ENCODE results near the gene OR2J3. TPM values are rescaled to one million over a fixed set of nuclear protein-coding genes. Genes with fewer than 3 reads are reported as not detected.

Gene OR2J3
- total and polyA plus RNA-seq, 10 of the 15 experiments (the other 5 are each of a cell fraction or from before 2014, with no cell fraction given): not detected

GRCh38 chr6:29079203-29079602 lies 28.7 kb upstream of the OR2J3 start:
- Histone ChIP-seq H2AFZ (ENCODE audit: control insufficient read depth, low read depth, low read length) (no peak overlapping the region), H4K20me1 (ENCODE audit: control insufficient read depth, insufficient read depth) (no peaks in the 10 kb centered on the region), H3K36me3 (ENCODE audit: control insufficient read depth in 2 of 2, insufficient read depth in 2 of 2, low read length in 1 of 2) (no peaks in the 10 kb centered on the region), H3K9me3 (replicated peaks; ENCODE audit: control insufficient read depth, insufficient read depth, low read length) (no peaks in the 10 kb centered on the region), H3K79me2 (ENCODE audit: control insufficient read depth, insufficient read depth, low read length) (no peaks in the 10 kb centered on the region), H3K4me3 (no peak overlapping the region), H3K27me3 (replicated peaks in 1 of 2; ENCODE audit: control insufficient read depth in 2 of 2, insufficient read depth in 2 of 2, low read length in 1 of 2) (0 out of 4 replicates have a peak, but pooled peaks cover 0 to 2% of the 10 kb centered on the region in 2 experiments), H3K27ac (ENCODE audit: control insufficient read depth, insufficient read depth) (no peak overlapping the region), H3K4me1 (ENCODE audit: control insufficient read depth, insufficient read depth, low read length) (no peaks in the 10 kb centered on the region), H3K9ac (ENCODE audit: control insufficient read depth, insufficient read depth, low read length) (no peak overlapping the region), H3K4me2 (ENCODE audit: control insufficient read depth, insufficient read depth) (no peak overlapping the region)
- FAIRE-seq: no peak
- POLR2A ChIA-PET: no interaction called here
- 0% methylated on average over 1 of the region's 1 CpG for WGBS (ENCODE audit: insufficient coverage, insufficient replicate concordance, low lambda C conversion rate, missing lambda C conversion rate)
- in situ Hi-C loops (cut with MboI): no loop called here
- TF ChIP-seq BCL11A (IDR thresholded peaks at IDR 0.05; ENCODE audit: low read depth, low read length) (no peak), ZBTB4 (CRISPR knock-in tag; IDR thresholded peaks at IDR 0.05) (no peak), FOXM1 (IDR thresholded peaks at IDR 0.05; ENCODE audit: low read depth, low read length) (no peak), SIN3A (IDR thresholded peaks at IDR 0.05; ENCODE audit: low read depth, low read length) (no peak), NRF1 (conservative IDR thresholded peaks at IDR 0.05; ENCODE audit: low read depth, low read length) (no peak), MEF2A (IDR thresholded peaks at IDR 0.05; ENCODE audit: insufficient read depth, low read depth, low read length) (no peak), TARDBP (IDR thresholded peaks at IDR 0.05; ENCODE audit: borderline replicate concordance) (no peak)
- RAD21 ChIA-PET (ENCODE audit: unreplicated experiment): no interaction called here
- no peak for ATAC-seq
- BruUV-seq (replicated peaks): no TSS peak
- no peak for DNase-seq (ENCODE audit: low read depth, low spot score)
- SMC1A ChIA-PET (ENCODE audit: uncharacterized antibody, unreplicated experiment): no interaction called here
- intact Hi-C loops (cut with micrococcal nuclease; ENCODE audit: unreplicated experiment): no loop called here
- CTCF ChIA-PET: no interaction called here

Measured in GM12878 (cell line).